HG03457 (cell line): ENCODE data around the gene CYLD.

Experiments
- ATAC-seq: cut with Tn5 transposase; IDR thresholded peaks from one replicate; pipeline ENCODE4 v1.9.1; 2021; ENCODE audit warnings: moderate number of reproducible peaks; ENCODE audit not compliant: unreplicated experiment

Gene CYLD

DNA sequence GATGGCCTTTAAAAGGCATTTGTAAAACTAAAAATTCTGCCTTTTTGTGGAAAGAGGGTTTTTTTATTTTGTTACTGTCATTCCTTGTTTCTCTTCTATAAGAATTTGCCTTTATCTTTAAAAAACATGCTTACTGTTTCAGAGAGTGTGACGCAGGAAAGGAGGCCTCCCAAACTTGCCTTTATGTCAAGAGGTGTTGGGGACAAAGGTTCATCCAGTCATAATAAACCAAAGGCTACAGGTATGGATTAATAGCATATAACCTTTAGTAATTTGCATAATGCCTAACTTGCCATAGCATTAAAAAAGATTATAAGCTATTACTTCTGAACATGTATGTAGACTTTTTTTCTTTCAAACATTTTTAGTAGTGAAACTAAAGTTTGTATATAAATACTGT, 34.2 kb downstream of the CYLD start:
- ATAC-seq = no peak

DNA sequence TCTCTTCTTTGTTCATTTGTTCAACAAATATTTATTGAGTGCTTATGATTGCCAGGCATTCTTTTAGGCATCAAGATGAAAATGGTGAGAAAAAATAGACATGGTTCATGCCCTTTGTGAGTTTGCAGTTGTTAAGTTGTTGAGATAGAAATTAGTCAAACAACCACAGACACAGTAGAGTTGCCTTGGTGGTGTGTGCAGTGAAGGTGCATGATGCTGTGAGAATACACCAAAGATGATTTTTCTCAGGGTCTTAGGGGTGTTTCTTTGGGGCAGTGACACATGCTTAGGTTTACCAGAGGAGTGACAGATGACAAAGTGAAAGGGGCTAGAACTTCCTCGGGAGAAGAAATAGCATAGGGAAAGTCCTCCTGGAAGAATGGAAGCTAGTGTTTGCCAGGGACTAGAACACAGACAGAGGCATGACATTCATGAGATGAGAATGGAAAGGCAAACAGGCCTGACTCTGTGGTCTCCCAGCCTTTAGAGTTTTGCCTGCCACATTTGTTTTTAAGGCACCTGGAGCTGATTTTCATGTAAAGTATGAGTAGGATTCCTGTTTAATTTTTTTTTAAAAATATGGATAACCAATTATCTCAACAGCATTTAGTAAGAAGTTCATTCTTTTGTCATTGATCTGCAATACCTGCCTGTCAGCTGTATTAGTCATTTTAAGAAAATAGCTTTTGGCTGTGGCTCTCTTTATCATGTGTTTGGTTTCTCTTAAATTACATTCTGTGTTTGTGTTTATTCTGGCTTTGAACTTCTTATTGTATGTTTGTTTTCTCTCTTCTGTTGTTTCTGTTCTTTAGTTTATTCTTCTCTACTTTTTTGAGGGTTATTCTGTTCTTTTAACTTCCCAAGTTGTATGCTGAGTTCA, 36.6 kb downstream of the CYLD start:
- no peak for ATAC-seq

DNA sequence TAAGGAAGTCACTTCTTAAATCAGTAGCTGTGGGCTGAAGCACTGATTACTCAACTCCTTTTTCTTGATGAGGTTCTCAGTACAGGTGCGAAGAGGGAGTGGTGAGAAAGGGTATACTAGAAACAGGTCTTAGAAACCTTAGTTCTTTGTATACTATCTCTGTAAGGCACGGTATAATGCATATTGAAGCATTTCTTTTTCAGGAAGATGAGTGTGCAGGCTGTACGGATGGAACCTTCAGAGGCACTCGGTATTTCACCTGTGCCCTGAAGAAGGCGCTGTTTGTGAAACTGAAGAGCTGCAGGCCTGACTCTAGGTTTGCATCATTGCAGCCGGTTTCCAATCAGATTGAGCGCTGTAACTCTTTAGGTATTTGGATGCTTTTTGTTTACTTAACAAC, 39.2 kb downstream of the CYLD start:
- no peak for ATAC-seq

DNA sequence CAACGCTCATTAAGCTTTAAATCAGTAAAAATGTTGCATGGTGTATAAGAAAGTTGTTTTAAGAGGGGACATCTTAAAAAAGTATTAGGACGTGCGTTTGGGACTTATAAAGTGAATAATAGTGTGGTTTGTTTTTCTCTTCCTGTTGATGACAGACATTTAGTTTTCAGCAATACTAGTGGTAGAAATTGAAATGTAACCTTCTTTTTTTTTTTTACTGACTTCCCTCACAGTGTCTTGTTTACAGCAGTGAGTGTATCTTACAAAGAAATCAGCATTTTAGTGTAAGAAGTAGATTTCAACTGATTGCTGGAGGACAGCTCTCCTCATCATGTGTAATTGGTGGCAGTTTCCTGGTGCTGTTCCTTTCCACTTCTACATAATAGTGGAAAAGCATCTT, 39.6 kb downstream of the CYLD start:
- ATAC-seq = no peak

DNA sequence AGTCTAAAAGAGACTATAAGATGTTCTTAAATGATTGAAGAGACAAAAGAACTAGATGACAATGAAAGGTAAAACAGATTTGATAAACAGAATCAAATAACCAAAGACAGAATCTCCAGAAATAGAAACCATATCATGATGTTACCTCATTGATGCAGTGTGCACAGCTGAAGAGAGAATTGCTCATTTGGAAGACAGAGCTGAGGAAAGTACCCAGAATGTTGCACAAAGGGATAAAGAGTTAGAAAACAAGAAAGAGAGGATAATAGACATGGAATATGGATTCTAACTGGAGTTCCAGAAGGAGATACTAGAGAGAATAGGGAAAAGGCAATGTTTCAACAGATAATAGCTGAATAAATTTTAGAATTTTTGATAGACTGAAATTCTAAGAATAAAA, 47.9 kb downstream of the CYLD start:
- ATAC-seq = no peak

DNA sequence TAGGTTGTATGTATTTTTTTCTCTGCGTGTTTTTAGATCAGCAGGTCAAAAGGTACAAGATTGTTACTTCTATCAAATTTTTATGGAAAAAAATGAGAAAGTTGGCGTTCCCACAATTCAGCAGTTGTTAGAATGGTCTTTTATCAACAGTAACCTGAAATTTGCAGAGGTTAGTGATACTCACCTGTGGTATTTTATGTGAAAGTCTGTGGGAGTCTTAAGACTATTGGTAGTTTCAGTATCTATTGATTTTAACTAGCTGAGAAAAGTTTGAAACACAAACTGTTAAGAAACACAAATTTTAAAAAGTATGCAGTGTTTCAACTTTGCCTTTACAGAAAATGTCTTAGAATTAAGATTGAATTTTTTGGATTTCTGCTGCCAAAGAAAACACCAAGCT, 49.6 kb downstream of the CYLD start:
- no peak for ATAC-seq

DNA sequence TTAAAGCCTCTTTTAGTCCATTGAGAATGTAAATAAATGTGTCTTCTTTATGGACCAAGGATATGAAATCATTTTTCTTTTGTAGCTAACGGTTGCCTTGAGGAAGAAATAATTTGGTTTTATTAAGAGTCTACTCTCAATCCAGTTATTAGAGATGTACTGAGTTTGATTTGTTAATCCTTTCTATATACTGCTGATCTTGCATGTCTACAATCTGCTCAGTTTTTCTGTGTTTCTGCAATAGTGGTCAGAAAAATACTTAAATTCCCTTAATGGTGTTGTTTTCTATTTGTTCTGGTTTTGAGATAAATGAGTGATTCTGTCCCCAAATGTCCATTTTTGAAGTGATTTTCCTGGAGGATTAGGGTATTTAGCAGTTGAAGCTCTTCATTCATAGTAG, 54.9 kb downstream of the CYLD start:
- ATAC-seq = no peak

DNA sequence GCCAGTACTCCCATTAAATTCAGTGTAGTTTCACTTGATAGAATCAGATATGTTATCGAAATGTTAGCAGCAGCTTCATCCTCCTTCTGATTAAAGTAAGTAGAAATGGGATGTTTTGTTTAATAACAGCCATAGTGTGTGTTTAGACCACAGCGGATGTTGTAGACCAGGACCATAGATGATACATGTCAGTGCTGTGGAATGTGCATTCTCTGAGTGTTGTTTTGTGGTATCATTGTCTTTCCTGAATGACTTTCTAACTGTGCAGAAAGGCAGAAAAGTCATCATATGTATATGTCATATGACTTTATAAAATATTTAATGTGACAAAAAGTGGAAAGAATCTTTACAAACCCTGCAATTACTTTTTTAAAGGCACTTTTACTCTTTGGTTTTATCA, 55.6 kb downstream of the CYLD start:
- no peak for ATAC-seq

DNA sequence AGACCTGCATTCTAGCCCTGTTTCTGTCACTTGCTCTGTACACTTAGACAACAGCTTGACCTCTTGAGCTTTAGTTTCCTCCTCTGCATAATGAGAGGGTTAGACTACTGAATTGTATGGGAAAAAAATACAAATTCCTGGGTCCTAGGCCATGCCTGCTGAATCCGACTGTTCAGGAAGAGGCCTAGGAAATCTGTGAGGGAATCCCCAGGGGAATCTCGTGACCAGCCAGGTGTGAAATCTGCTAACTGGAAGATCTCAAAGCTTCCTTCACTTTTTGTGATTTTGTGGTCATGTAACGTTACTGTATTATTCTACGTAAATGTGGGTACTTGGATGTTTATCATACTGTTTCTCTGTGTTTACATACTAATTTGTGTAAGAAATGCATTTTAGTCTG, 58.2 kb downstream of the CYLD start:
- no peak for ATAC-seq

DNA sequence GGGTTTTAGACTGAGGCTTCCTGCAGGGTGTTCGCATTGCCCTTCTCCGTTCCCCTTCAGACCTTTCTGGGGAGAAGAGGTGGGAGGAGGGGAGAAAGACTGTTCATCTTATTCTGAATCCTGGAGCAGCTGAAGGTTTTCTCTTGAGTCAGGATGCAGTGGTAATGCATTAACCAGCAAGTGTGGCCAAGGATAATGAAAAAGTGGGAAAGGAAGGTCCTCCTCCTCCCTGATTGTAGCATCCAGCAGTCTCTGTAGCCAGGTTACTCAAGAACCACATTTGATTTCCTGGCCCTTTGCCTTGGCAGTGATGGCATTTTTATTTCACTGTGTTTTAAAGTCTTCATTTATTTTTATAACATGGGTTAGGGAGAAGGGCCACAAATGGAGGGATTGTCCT, 59.1 kb downstream of the CYLD start:
- no peak for ATAC-seq

DNA sequence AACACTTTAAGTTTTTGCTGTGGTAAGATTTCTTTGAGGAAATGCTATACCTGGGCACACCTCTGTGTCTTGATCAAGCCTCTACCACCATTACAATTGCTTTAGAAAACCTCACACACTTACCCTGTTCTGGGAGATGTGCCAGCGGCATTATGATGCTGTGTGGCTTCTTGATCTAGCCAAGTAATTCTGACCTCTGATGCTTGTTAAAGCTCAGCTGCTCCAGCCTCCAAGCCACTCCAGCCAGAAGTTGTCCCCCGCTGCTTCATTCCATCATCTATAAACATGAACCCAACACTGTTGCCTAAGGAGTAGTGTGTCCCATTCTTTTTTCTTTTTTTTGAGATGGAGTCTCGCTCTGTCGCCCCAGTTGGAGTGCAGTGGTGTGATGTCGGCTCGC, 60.1 kb downstream of the CYLD start:
- no peak for ATAC-seq

DNA sequence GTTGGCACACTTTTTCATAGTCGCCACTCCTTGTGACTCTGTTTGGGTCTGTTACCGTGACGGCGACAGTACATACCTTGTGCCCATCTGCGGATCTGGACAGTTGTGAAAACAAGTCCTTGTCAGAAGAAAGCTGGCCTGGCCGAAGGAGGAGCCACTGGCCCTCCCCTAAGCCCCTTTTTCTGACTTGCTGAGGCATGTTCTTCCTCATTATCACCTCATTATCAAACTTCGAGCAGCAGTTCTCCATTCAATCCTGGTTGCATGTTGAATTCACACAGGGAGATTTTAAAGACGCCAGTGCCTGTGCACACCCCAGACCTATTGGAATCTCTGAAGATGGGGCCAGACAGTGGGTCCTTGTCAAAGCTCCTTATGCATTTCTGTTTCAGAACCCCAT, 61.1 kb downstream of the CYLD start:
- ATAC-seq = no peak

DNA sequence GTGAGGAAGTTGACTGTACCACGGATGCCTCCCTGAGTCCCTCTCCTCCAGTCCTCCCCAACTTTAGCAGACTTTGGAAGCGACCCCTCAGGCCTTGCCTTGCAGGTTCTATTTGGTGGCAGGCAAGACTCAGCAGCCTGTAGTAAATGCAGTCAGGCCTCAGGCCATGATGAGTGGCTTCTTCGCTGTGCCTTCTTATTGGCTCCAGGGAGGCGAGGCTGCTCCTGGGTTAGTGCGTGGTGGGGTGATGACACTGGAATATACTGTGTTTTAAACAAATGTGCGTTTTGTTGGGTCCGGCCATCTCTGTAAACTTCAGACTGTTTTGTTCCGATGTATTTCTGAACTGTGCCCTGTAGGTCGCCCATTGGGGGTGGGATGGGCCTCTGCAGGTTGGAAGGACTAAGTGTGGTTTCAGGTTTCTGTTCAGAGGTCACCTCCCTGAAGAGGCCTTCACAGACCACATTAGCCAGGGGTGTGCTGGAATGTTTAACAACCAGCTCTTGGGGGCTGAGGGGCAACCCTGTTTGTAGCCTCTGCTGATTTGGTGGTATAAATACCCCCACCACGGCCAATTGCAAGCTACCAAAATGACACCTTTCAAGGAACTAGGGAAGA, 62.5 kb downstream of the CYLD start:
- ATAC-seq = no peak

DNA sequence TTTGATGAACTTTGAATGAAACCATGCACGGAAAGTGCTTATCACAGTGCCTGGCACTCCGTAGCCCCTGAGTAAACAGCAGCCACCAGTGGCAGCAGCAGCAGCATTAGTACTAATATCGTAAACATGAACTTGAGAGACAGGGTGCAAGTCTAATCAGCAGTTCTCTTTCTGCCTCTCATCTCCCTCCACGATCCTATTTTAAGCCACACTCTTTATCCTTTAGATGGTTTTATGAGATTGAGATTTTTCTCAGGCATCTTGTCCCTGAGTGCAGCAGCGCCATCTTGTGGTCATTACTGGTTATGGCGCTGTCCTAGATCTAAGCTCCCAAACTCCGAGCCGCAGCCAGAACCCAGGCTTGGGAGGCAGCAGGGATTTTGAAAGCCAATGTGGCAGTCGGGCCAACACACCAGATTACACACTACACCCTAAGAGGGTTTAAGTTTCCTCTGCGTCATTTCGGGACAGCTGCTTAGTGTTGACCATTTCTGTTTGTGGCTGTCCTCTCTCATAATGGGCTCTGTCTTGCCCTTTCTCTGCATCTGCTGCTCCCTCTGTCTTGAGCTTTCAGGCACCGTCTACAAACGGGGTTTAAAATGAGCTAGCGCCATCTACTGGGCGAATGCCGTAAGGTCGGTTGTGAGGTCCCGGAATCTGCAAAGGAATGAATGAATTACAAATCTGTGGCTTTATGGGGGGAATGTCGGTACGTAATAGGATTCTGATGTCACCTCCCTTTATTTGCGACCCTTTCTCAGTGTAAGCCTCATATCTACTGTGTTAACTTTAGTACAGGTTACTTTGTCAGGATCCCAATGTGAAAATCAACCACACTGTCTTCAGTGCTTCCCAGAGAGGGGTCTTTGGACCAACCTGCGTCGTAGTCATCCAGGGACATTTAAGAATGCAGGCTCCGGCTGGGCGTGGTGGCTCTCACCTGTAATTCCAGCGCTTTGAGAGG, 64.5 kb downstream of the CYLD start:
- ATAC-seq = peak; percentile 74

DNA sequence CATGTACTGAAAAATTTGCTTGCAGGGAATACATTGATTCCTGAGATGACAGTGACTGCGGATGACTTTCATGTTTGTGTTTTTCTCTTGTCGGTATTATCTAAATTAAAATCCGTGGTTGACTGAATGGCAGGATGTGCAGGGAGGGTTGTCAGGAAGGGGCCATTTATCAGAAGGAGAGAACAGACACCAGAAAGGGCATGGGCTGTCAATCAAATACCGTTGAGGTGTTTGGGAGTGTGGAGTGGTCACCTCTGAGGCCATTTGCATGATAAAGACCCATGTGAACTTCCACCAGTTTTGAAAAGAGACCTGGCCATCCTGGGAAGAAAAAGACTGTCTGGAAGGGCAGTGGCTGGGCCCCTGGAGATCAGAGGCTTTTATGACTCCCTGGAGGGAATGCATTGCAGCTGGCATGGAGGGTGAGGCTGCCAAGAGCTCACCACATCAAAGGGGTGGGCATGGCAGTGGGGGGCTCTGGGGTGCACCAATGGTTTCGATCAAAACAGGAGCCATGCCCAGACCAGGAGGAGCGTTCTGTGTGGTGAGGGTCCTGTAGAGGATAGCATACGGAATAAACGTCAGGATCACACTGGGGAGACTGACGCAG, 67.1 kb downstream of the CYLD start:
- ATAC-seq = no peak

DNA sequence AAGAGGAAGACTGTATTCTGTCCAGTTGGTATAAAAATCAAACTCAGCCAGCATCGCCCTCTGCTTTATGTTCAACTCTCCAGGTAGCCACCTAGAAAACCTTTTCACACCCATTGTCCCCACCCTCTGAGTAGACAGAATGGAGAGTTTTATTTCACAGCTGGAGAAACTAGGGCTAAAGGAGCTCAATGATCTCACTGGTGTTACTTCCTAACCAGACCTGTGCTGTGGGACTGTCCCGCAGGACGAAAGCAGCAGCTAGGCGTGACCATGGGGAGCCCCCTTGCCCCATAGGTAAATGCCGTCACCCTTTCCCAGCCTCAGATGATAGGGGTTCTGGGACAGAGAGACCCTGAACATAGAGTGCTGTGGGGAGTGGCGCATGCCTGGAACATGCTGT, 67.7 kb downstream of the CYLD start:
- no peak for ATAC-seq

DNA sequence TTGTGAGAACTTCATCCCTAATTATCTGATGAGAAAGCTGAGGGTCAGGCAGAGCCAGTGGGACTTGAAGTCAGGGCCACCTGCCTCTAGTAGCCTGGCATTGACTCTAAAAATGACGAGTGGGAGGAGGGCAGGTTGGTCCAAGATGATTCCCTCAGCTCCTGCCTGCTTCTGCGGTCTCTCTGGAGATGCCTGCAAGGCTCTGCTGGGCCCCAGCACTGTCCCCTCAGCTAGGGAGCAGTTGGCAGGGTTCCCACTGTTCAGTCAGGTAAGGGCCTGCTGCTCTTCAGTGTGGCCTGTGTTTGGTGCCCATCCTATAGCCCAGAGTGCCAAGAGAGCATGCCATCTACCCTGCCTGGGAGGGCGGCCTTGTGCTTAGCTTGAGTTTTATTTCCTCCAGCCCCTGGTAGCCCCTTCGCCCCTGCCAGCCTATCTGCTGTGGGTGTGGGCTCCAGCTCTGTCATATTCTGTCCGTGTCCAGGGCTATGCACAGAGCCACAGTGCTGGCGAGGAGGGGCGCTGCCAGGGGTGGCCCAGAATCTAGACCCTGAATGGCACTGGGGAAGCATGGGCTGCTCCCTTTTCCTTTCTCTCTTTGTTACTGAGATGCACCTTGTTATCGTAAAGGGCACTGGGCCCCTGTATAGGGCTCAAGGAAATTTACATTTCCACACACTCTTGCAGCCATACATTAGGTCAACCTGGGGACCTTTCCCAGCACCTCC, 68.5 kb downstream of the CYLD start:
- no peak for ATAC-seq

DNA sequence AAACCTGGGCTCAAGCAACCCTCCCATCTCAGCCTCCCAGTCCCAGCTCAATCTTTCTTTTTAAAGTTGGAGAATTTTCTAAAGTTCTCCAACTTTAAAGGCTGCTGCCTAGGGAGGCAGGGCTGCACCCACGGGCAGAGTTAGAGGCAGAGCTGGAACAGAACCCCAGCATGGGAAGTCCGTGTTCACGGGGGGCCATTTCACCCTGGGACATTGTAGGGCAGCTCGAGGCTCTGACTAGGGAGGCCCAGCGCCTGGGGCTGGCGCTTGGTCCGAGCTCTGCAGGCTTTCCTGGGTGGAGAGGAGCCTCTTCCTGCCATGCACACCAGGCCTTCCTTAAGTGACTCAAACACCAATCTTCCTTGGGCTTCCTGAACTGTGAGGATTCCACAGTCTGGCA, 70.2 kb downstream of the CYLD start:
- ATAC-seq = no peak

DNA sequence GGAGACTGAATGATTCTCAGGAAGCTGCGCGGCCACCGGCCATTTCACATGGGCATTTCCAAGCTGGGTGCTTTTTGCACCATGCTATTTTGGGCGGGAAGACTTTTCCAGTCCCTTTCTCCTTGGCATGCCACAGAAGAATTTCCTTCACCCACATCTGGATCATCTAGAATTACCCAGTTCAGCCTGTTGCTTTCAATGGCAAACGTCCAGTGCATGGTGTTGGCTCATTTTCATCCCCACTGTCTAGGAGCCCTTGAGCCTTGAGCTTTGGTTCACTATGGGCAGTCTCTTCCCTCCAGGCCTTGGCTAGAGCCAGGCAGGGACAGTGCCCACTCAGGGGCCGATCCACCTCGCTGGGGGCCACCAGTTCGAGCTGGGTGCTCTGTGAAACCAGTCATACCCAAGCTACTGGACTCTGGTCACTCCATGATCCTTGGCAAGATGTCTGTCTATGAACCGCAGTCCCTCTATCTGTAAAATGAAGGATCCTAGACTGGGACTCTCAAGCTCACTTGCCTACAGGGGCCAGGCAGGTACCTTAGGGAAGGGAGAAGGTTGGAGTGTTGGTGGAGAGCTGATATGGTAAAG, 71.1 kb downstream of the CYLD start:
- no peak for ATAC-seq

DNA sequence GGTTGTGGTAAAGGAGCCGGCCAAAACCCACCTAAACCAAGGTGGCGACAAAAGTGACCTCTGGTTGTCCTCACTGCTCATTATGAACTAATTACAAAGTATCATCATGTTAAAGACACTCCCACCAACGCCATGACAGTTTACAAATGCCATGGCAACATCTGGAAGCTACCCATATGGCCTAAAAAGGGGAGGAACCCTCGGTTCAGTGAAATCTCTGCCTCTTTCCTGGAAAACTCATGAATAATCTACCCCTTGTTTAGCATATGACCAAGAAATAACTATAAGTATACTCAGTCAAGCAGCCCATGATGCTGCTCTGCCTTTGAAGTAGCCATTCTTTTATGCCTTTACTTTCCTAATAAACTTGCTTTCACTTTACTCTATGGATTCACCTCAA, 72.2 kb downstream of the CYLD start:
- no peak for ATAC-seq
